Erythroblast (primary cell): ENCODE data around the gene FKBP2.

Source experiments
- GATA1 ChIP-seq: IDR thresholded peaks from 2 replicates; pipeline ENCODE4 v1.6.1; 2011; ENCODE audit warnings: low read depth, mild to moderate bottlenecking, control low read depth, low read length, moderate library complexity
- POLR2A ChIP-seq: IDR thresholded peaks from 2 replicates; pipeline ENCODE4 v1.6.1; 2011; ENCODE audit warnings: mild to moderate bottlenecking, low read length

DNA sequence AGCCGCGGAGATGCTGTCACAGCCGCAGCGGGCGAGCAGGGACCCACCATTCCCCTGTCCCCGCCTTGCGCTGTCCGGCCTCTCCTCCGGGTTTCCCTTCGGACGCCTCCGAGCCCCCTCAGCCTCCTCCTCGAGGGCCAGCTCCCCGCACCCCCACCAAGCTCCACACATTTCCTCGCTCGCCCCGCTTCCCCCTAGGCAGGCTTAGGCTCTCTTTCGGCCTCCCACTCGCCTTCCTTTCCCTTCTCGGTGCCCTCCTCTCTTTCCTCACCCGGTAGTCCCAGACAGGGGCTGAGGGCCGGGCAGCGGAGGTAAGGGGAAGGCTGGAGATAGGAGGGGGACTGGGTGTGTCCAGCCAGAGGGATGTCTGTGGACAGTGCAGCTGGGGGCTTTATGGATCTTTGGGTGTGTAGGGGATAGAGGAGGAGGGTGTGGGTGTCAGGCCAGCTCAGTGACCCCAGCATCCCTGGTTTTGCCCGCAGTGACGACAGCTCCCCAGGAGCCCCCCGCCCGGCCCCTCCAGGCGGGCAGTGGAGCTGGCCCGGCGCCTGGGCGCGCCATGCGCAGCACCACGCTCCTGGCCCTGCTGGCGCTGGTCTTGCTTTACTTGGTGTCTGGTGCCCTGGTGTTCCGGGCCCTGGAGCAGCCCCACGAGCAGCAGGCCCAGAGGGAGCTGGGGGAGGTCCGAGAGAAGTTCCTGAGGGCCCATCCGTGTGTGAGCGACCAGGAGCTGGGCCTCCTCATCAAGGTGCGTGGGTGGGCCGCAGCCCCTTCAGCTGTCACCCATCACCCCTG lies 51.8 kb downstream of the FKBP2 start:
- TF ChIP-seq POLR2A (no peak), GATA1 (no peak)
